ENCODE measurements around the gene CABCOCO1.

Gene CABCOCO1

GRCh38 chr10:61758433-61758832 lies 95.7 kb downstream of the CABCOCO1 start:
- no peak for DNase-seq

- no peak for DNase-seq
Observed at GRCh38 chr10:61759751-61760150, 97.0 kb downstream of the CABCOCO1 start.

- DNase-seq, result no peak
Observed at GRCh38 chr10:61760943-61761824, 98.5 kb downstream of the CABCOCO1 start.

- DNase-seq, result no peak
Observed at GRCh38 chr10:61761825-61762217, 99.1 kb downstream of the CABCOCO1 start.

GRCh38 chr10:61763778-61764177 lies 101.0 kb downstream of the CABCOCO1 start:
- DNase-seq, result no peak

GRCh38 chr10:61764486-61764885 lies 101.8 kb downstream of the CABCOCO1 start:
- DNase-seq, result no peak

GRCh38 chr10:61765176-61766087 lies 102.7 kb downstream of the CABCOCO1 start:
- DNase-seq, result no peak

- no peak for DNase-seq
Observed at GRCh38 chr10:61766927-61767326, 104.2 kb downstream of the CABCOCO1 start.

GRCh38 chr10:61774031-61774430 lies 111.3 kb downstream of the CABCOCO1 start:
- no peak for DNase-seq

GRCh38 chr10:61775111-61775510 lies 112.4 kb downstream of the CABCOCO1 start:
- DNase-seq, result no peak

- no peak for DNase-seq
Observed at GRCh38 chr10:61776615-61777266, 114.0 kb downstream of the CABCOCO1 start.

- DNase-seq, result no peak
Observed at GRCh38 chr10:61778137-61778536, 115.4 kb downstream of the CABCOCO1 start.

- no peak for DNase-seq
Observed at GRCh38 chr10:61779276-61779675, 116.5 kb downstream of the CABCOCO1 start.

GRCh38 chr10:61779950-61780659 lies 117.4 kb downstream of the CABCOCO1 start:
- no peak for DNase-seq

GRCh38 chr10:61780732-61781131 lies 118.0 kb downstream of the CABCOCO1 start:
- DNase-seq, result no peak

GRCh38 chr10:61781969-61782403 lies 119.3 kb downstream of the CABCOCO1 start:
- DNase-seq, result no peak

GRCh38 chr10:61784354-61785133 lies 121.8 kb downstream of the CABCOCO1 start:
- DNase-seq, result no peak

GRCh38 chr10:61785473-61786105 lies 122.9 kb downstream of the CABCOCO1 start:
- DNase-seq, result no peak

GRCh38 chr10:61786728-61787127 lies 124.0 kb downstream of the CABCOCO1 start:
- DNase-seq, result no peak

- DNase-seq, result no peak
Observed at GRCh38 chr10:61787170-61787569, 124.4 kb downstream of the CABCOCO1 start.

GRCh38 chr10:61789031-61789430 lies 126.3 kb downstream of the CABCOCO1 start:
- no peak for DNase-seq
